A673 (cell line): ENCODE measurements around the gene NAV2.

Experiments used
- EZH2 ChIP-seq: fragments of 200-600 bp; sonication (generic); IDR thresholded peaks from 2 replicates; pipeline ENCODE4 v1.6.1; 2017; ENCODE audit warnings: borderline replicate concordance, low read depth, mild to moderate bottlenecking, mixed read lengths, antibody characterized with exemption, low read length; ENCODE audit not compliant: poor library complexity, severe bottlenecking
- TF ChIP-seq, protein P1 (sequence below): fragments of 300-800, 200-600 bp; sonication (generic); conservative IDR thresholded peaks from 2 replicates; pipeline ENCODE4 v1.5.1; 2017; ENCODE audit warnings: low read depth, mild to moderate bottlenecking, antibody characterized with exemption, low read length, moderate library complexity, mixed read lengths

DNA sequence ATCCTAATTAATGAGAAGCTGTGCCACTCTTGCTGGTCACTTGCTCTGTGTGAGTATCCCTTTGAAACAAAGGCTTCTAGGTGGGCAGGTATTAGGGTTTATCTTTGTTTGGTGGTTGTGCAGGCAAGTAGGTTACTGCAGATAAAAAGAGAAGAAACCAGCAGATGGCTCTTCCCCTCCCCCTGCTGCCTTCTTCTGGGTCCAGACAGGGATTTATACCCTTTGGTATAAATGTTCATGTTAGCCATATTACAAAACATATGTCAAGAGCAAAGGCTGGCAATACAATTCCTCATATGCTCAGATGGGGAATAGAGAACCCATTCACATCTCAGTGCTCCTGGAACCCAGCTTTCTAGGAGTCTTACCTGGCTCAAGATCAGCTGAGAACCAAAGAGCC, 109.9 kb downstream of the NAV2 start:
- TF ChIP-seq EZH2, result no peak
- TF ChIP-seq, protein P1, sequence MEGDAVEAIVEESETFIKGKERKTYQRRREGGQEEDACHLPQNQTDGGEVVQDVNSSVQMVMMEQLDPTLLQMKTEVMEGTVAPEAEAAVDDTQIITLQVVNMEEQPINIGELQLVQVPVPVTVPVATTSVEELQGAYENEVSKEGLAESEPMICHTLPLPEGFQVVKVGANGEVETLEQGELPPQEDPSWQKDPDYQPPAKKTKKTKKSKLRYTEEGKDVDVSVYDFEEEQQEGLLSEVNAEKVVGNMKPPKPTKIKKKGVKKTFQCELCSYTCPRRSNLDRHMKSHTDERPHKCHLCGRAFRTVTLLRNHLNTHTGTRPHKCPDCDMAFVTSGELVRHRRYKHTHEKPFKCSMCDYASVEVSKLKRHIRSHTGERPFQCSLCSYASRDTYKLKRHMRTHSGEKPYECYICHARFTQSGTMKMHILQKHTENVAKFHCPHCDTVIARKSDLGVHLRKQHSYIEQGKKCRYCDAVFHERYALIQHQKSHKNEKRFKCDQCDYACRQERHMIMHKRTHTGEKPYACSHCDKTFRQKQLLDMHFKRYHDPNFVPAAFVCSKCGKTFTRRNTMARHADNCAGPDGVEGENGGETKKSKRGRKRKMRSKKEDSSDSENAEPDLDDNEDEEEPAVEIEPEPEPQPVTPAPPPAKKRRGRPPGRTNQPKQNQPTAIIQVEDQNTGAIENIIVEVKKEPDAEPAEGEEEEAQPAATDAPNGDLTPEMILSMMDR, result no peak
